ENCODE results near the gene SLC27A3.

SLC27A3 gene

DNA sequence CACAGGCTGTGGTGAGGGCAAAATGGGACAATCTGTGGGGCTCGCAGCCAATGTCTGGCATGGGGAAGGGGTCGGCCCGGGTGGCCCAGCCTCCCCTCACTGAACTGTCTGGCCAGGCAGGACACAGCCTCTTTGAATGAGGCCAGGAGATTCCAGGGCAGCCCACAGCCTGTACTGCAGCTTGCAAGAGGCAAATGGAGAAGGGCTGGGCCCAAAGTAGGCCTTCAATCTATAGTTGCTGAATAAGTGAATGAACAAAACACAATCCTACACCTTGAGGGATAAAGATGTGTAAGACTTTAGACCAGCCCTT, 23.2 kb downstream of the SLC27A3 start:
- no peak overlapping the region for H3K27ac ChIP-seq
- TF ChIP-seq, protein P1, sequence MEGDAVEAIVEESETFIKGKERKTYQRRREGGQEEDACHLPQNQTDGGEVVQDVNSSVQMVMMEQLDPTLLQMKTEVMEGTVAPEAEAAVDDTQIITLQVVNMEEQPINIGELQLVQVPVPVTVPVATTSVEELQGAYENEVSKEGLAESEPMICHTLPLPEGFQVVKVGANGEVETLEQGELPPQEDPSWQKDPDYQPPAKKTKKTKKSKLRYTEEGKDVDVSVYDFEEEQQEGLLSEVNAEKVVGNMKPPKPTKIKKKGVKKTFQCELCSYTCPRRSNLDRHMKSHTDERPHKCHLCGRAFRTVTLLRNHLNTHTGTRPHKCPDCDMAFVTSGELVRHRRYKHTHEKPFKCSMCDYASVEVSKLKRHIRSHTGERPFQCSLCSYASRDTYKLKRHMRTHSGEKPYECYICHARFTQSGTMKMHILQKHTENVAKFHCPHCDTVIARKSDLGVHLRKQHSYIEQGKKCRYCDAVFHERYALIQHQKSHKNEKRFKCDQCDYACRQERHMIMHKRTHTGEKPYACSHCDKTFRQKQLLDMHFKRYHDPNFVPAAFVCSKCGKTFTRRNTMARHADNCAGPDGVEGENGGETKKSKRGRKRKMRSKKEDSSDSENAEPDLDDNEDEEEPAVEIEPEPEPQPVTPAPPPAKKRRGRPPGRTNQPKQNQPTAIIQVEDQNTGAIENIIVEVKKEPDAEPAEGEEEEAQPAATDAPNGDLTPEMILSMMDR (conservative IDR thresholded peaks at IDR 0.05), result no peak

DNA sequence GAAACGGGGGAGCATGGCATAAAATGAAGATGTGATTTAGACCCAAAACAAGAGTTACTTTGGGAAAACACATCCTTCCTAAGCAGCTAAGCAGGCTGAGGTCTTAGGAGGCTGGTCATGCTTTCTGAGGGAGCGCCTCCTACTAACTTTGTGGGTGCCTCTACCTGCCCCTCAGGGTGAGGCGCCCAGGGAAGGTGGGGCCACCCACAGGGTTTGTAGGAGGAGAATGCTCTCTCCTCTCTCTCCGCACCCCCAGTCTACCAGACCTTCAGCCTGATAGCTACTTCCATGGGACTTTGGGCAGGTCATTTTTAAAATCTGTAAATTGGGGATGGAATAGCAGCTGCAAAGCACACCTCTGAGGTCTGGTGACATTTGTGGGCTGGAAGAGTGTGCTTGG, 23.8 kb downstream of the SLC27A3 start:
- no peak overlapping the region for H3K27ac ChIP-seq
- TF ChIP-seq, protein P1 (conservative IDR thresholded peaks at IDR 0.05), result no peak

DNA sequence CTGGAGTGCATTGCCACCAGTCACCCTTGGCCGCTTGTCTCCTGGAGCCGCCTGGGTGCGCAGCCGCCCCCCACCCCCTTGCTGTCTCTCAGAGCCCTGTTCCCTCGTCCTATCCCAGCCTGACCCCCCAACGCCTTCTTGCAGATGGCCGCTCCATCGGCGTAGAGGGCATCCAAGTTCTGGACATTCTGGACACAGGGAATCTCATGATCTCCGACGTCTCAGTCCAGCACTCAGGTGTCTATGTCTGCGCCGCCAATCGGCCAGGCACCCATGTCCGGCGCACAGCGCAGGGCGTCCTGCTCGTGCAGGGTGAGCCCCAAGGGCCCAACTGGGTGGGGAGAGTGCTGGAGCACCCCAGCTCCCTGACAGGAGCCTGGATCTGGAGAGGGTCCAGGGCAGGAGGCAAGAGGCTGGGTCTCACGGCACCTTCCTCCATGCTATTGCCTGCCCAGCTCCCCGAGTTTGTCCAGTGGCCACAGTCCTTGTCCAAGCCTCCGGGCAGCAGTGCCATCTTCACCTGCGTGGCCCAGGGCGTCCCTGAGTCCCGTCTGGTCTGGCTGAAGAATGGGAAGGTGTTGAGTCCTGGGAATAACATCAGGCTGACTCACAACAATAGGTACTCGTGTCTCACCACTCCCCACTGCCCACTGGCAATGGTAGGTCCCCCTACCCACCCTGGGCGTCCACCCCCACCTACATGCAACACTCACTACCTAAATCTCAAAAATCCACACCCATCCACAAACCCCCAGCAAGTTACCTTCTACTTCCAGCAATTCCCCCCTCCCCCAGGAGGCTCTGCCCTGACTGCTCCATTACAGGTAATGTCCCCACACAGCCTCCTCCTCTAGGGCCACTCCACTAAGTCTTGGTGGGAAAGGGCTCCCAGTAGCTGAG, 24.6 kb downstream of the SLC27A3 start:
- TF ChIP-seq, protein P1 (conservative IDR thresholded peaks at IDR 0.05), result no peak
- H3K27ac ChIP-seq, result no peak overlapping the region

DNA sequence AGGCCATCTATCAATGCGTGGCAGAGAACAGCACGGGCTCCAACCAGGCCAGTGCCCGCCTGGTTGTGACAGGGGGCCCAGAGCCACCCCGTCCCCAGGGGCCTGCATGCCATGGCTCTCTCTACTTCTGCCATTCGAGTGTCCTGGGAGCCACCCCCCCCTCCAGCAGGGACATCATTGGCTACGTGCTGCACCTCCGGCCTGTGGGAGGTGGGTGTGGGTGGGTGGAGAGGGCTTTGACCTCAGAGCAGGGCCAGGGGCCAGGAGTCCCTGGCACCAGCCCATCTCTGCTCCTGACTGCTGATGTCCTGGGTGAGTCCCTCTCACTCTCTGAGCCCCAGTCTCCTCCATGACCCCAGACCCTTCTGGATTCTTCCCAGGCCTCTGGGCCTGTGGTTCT, 25.3 kb downstream of the SLC27A3 start:
- H3K27ac ChIP-seq, result no peak overlapping the region
- TF ChIP-seq, protein P1 (conservative IDR thresholded peaks at IDR 0.05), result no peak

DNA sequence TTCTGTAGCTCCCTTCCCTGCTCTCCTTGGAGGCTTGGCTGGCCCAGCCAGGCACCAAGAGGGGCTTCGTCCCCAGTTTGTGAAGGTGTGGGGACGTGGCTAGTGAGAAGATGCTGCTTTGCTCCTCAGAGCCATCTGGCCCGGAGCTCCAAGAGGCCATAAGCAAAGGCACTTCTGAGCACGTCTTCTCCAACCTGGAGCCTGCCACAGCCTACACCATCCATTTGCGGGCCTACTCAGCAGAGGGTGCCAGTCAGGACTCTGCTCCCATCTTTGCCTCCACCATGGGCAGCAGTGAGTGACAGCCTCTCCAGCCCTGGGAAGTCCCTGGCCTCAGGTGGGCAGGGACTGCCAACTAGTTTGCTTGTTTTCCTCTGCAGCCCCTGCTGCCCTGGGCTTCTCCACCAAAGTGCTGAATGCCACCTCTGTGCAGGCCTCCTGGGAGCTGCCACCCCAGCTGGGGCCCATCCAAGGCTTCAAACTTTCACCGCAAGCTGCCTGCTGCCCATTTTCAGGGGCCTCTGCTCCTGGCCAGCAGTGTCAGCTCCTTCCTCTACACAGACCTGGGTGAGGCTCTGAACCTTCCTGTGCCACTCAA, 25.9 kb downstream of the SLC27A3 start:
- no peak overlapping the region for H3K27ac ChIP-seq

DNA sequence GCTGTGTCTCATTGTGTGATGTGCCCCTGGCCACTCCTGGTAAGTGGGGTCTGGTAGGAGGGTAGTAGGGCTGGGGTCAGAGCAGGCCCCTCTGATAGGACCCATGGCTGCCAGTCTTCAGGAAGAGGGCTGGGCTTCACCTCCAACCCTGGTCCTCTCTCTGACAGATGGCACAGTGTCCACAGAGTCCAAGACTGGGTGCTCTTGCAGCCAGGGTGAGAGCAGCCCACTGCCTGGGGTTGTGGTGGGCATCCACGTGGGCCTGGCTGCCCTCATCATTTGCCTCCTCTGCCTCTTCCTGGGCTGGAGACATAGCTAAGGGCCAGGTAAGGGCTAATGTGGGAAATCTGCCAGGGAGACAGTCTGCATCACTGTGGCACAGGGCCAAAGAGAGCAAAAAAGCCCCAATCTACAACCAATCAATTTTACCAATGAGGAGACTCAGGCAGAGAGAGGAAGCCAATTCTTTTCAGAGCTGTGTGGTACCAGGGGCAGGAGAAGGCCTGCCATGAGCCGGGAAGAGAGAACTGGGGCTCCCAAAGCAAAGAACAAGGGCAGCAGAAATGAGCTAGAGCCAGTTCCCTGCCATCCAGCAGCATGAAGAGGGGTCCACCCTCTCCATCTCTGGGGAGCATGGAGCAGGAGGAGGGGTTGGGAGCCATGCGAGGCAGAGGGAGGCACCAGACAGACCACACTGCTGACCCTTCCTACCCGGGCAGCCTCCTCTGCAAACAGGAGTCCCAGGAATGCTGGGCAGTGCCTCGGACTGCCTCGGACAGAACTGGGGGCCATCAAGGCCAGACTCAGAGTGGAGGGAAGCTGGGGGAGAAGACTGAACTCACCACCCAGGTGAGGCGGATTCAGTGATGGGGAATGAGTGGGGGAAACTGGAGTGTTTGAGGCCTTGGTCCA, 26.8 kb downstream of the SLC27A3 start:
- TF ChIP-seq, protein P1 (conservative IDR thresholded peaks at IDR 0.05), result no peak
- no peak overlapping the region for H3K27ac ChIP-seq

More for the DNA sequence above, 25.9 kb downstream of the SLC27A3 start:
- TF ChIP-seq, protein P1 (conservative IDR thresholded peaks at IDR 0.05), result no peak
